Fibroblast of skin of left quadriceps (primary cell): ENCODE measurements around the gene RPS6KB1.
A peak's percentile ranks its signal among the peaks of the same experiment; 100 is the strongest.
"Not testable (repeated sequence)": the region's sequence is repeated elsewhere in the genome, so short reads cannot be mapped to it uniquely, and the experiment has no call there.

Experiments used
- DNase-seq, 2 experiments: peaks; one replicate each; pipeline ENCODE4 v3.0.0-alpha.2; 2013; ENCODE audit warnings: low read depth in 2 of 2

RPS6KB1 gene

GRCh38 chr17:59870482-59870881 lies 22.4 kb upstream of the RPS6KB1 start:
- no peak for DNase-seq

GRCh38 chr17:59872351-59872750 lies 20.6 kb upstream of the RPS6KB1 start:
- DNase-seq = no peak

DNA sequence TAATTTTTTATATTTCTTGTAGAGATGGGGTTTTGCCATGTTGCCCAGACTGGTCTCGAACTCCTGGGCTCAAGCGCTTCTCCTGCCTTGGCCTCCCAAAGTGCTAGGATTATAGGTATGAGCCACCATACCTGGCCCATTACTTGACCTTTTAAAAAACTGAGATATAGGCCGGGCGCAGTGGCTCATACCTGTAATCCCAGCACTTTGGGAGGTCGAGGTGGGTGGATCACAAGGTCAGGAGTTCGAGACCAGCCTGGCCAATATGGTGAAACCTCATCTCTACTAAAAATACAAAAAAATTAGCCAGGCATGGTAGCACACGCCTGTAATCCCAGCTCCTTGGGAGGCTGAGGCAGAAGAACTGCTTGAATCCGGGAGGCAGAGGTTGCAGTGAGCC lies 19.5 kb upstream of the RPS6KB1 start:
- not testable (repeated sequence) for DNase-seq

DNA sequence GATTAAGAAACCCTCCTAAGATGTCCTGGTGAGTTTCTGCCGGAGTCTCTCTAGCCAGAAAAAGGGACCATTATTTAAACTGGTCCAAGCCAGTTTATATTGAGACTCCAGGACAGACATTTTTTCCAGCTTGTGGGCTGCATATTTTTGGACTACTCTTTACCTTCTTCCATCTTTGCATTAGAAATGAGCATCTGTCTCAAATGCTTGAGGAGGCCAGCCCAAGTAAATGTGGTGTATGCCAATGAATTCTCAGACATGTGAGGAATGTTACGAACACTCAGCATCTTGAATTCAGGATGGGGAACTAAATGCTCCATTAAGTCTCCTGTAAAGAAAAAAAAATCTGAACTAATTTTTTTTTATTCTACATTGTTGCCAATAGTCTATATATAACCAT lies 18.5 kb upstream of the RPS6KB1 start:
- no peak for DNase-seq

DNA sequence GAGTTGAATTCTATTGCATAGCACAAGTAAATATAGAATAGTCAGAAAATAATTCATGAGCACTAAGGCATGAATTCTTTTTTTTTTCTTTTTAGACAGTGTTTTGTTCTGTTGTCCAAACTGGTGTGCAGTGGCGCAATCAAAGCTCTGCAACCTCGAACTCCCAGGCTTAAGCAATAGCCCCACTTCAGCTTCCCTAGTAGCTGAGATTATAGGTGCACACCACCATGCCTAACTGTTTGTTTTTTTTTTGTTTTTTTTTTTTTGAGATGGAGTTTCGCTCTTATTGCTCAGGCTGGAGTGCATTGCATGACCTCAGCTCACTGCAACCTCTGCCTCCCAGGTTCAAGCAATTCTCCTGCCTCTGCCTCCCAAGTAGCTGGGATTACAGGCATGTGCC lies 16.8 kb upstream of the RPS6KB1 start:
- no peak for DNase-seq

DNA sequence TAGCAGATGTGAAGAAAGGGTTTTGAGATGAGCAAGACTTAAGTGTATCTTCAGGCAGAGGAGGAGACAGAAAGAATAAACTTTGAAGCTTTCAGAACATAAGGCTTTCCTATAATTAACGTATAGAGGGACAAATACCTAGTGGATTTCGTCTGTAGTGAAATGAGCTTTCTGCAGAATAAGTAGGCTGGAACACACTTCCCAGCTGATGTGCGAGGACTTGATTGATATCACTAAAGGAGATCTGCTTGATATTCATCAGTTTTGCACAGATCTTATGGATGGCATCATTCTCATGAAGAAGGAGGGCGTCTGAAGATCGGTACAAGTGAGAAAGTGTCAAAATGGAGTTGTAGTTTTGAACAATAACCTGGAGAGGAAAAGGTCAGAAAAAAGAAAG lies 15.0 kb upstream of the RPS6KB1 start:
- no peak for DNase-seq

- DNase-seq = no peak
Measured at GRCh38 chr17:59878624-59879023, 14.3 kb upstream of the RPS6KB1 start.

- DNase-seq = no peak
Measured at GRCh38 chr17:59884861-59885260, 8.1 kb upstream of the RPS6KB1 start.

DNA sequence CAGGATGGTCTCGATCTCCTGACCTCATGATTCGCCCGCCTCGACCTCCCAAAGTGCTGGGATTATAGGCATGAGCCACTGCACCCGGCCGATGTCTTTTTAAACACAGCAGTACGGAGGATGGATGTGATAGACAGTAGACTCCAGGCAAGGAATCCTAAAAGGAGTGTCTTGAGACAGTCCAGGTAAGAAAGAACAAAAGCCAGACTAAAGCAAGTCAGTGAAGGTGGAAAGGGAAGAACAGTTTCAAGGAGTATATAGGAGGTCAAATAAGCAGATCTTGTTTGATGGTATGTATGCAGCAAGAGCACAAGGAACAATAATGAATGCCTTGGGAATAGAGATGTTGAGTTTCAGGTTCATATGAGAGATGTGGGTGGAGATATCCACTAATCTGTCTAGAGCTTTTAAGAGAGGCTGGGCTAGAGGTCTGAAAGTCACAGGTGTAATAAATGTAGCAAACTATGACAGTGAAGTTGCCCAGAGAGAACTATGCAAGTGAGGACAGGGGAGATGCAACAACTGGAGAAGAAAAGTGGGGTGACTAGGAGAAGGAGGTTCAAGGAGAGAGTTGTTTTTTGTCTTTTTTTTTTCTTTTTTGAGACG lies 4.7 kb upstream of the RPS6KB1 start:
- DNase-seq = no peak

GRCh38 chr17:59890720-59891119 lies 2.2 kb upstream of the RPS6KB1 start:
- DNase-seq = no peak

DNA sequence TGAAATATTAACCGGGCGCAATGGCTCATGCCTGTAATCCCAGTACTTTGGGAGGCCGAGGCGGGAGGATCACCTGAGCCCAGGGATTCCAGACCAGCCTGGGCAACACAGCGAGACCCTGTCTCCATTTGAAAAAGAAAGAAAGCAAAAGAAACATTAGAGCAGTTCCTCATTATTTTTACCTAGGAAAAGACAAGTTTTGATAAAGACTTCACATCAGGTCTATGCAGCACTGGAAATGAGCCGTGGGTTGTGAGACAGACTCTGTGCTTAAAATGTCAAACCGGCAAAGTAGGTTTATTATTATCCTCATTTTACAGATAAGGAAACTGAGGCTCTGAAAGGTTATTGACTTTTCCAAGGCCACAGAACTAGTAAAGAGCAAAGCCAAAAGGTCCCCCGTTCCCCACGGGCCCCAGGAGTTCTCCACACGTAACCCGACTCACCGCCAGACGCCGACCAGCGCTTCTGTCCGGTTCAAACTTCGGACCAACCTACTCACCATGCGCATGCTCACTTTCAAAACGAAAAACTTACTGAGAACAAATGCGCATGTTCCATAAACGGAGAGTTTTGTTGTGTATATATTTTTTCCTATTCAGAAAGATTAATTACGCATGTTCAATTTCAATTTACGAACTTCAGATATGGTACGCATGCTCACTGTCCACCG lies 534 bp upstream of the RPS6KB1 start:
- DNase-seq = no peak

DNA sequence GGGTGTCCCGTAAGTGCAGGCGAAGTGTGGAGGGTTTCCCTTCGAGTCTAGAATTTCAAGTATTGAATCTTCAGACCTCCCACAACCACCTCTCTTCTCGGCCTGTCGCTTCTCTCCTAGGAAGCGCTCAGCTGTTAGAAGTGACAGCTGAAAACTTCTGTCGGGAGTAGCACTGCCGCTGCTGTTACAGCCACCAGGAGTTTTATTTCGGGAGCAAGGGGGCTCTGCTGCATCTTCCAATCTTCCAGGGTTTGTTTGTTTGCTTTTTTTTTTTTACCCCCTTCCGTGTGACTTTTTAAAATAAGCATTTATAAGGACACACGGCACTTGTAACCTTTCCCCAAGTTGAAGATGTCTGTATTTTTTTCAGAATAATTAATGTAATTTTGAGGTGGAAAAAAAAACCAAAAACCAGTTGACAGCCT lies 767 bp downstream of the RPS6KB1 start:
- DNase-seq = no peak

DNA sequence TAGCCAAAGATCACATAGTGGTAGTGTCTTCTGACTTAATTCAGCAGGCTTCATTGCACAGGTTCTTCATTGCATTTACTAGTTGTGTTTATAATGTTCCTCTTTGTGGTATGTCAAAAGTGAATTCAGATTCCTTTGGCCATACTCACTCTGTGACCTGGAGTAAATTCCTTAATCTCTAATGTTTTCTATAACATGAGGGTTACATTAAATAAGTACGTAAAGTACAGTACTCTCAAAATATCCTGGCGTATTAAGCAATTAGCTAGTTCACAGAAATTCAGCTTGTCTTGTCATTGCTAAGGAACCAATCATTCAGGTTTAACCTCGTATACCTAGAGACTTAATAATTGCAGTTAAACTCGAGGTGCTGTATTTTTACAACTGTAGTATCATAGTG lies 4.2 kb downstream of the RPS6KB1 start:
- peak in 1 of 2 experiments; percentile 15 for DNase-seq

GRCh38 chr17:59899099-59899498 lies 6.2 kb downstream of the RPS6KB1 start:
- DNase-seq = no peak

GRCh38 chr17:59901604-59902003 lies 8.7 kb downstream of the RPS6KB1 start:
- DNase-seq = no peak

DNA sequence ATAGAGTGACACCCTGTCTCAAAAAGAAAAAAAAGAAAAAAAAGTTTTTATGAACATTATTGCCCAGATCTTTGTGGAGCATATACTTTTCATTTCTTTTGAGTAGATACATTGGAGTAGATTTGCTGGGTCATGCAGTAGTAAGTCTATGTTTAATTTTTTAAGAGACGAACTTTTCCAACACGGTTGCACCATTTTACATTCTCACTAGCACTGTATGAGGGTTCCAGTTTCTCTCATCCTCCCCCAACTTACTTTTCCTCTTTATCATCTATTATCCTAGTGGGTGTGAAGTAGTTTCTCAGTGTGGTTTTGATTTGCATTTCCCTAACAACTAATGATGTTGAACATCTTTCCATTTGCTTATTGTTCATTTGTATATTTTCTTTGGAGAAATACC lies 10.5 kb downstream of the RPS6KB1 start:
- DNase-seq = no peak

DNA sequence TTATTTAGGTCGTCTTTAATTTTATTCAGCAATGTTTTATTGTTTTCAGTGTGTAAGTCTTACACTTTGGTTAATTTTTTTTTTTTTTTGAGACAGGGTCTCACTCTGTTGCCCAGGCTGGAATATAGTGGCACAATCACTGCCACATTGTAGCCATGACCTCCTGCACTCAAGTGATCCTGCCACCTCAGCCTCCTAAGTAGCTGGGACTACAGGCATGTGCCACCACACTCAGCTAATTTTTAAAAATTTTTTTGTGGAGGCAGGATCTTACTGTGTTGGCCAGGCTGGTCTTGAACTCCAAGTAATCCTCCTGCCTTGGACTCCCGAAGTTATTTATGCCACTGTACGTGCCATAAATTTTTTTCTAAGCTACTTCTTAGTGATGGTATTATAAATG lies 14.5 kb downstream of the RPS6KB1 start:
- DNase-seq = no peak

DNA sequence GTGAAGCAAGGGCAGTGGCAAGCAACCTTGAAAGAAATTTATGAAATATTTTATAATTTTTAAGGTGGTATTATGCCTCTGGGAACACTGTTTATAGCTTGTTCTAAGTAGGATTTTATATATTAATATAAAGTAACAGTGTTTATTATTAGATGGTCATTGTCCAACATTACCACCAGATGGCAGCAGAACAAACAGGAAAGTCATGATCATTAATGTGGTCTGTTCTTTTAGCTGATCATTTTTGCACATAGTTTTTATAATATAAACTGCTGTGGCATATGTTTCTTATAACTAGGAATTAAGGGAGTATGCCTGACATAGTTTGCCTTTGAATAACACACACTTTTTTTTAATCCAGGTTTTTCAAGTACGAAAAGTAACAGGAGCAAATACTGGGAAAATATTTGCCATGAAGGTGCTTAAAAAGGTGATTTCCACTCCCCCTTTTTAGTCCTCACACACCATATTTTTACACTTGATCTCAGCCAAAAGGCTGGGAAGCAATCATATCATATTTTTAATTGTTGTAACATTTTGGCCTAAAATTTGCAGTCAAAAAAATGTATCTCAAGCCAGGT lies 21.4 kb downstream of the RPS6KB1 start:
- peak; percentile 34 to 43 for DNase-seq

DNA sequence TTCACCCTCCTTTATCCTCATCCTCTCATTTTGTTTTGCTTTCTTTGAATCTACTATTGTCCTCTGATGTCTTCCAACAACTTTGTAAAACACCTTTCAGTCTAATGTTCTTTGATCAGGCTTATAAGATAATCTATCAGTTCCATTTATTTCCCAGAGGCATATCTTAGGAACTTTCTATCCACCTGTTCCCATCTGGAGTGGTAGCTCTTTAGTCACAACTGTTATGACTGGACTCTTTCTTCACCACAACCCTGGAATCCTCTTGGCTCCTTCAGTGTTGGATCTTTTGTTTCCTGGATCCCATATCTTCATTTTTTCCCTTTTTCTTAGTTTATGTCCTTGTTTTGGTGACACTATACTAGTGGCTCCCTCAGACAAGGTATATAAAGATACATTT lies 23.5 kb downstream of the RPS6KB1 start:
- no peak for DNase-seq

DNA sequence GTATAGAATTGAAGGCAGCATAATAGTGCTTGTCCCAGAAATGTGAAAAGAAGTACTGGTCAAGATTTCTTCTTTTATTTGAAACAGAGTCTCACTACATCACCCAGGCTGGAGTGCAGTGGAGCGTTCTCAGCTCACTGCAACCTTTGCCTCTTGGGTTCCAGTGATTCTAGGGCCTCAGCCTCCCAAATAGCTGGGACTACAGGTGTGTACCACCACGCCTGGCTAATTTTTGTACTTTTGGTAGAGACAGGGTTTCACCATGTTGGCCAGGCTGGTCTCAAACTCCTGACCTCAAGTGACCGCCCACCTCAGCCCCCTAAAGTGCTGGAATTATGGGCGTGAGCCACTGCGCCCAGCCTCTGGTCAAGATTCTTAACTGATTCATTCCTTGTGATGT lies 27.7 kb downstream of the RPS6KB1 start:
- DNase-seq = not testable (repeated sequence)

GRCh38 chr17:59930121-59930520 lies 37.2 kb downstream of the RPS6KB1 start:
- DNase-seq = not testable (repeated sequence)

DNA sequence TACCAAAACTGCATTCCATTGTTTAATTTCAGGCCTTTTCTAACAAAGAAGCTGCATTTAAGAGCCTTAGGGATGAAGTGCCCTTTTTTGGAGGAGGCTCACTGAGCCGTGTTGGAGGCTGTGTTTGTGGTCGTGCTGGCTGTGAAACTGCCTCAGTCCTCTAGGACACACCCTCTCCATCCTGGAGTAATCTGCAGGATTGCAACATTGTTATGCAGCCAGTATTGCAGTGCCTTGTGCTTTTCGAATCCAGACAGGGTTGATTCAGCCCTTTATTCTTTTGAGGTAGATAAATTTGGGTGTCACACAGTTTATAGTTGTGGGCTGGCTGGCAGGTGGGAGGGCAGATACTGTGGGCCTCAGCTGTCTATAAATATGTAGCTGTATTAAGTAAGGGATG lies 37.8 kb downstream of the RPS6KB1 start:
- DNase-seq = peak; percentile 4 to 11

DNA sequence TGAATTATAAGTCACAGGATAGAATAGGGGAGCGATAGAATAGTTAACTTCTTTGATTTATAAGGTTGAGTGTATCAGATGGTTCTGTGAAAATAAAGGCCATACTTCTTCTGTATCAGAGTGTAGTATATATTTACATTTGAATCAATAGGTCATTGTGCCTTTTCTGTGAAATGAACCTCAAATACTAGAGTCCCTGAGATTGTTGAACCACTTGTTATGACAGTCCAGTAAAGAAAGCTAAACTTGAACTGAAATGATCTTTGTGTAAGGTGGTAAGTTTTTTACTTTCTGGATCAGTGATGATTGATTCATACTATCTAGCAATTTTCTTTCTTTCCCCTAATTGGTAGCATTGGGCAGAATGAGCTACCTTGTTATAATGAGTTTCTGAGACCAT lies 40.4 kb downstream of the RPS6KB1 start:
- DNase-seq = not testable (repeated sequence)
